RWPE2 (cell line): ENCODE results near the gene FRAS1.

ENCODE experiments used
- ATAC-seq: fragments of 200-7000 bp; cut with Tn5 transposase; 3 replicates; pipeline ENCODE4 v1.9.1; 2021; ENCODE audit warnings: low read depth
- DNase-seq: peaks from one replicate; pipeline ENCODE4 v3.0.0-alpha.2; 2020; ENCODE audit warnings: low spot score
- H3K27ac ChIP-seq: fragments of 450-650 bp; 2 replicates; pipeline ENCODE4 v1.5.1; 2017; ENCODE audit warnings: mild to moderate bottlenecking; ENCODE audit not compliant: poor library complexity, severe bottlenecking
- H3K27me3 ChIP-seq: fragments of 250-450 bp; sonication (Bioruptor Pico); 2 replicates; pipeline ENCODE4 v1.5.1; 2021; ENCODE audit warnings: mild to moderate bottlenecking, moderate library complexity; ENCODE audit not compliant: insufficient read depth, poor library complexity, severe bottlenecking
- H3K36me3 ChIP-seq: fragments of 250-450 bp; sonication (Bioruptor Pico); 2 replicates; pipeline ENCODE4 v1.5.1; 2020; ENCODE audit warnings: low read depth, mild to moderate bottlenecking, moderate library complexity
- H3K4me1 ChIP-seq: fragments of 250-450 bp; sonication (Bioruptor Pico); 2 replicates; pipeline ENCODE4 v1.5.1; 2021; ENCODE audit warnings: mild to moderate bottlenecking, moderate library complexity; ENCODE audit not compliant: insufficient read depth, poor library complexity, severe bottlenecking
- H3K4me3 ChIP-seq: fragments of 250-450 bp; sonication (Bioruptor Pico); 2 replicates; pipeline ENCODE4 v1.5.1; 2021; ENCODE audit warnings: mild to moderate bottlenecking, moderate library complexity; ENCODE audit not compliant: severe bottlenecking
- H3K9me3 ChIP-seq: fragments of 250-450 bp; sonication (Bioruptor Pico); 2 replicates; pipeline ENCODE4 v1.5.1; 2021; ENCODE audit warnings: mild to moderate bottlenecking, moderate library complexity; ENCODE audit not compliant: severe bottlenecking
- CTCF ChIP-seq: fragments of 450-650 bp; IDR thresholded peaks from one replicate; pipeline ENCODE4 v1.5.1; 2017; ENCODE audit warnings: mild to moderate bottlenecking, moderate library complexity; ENCODE audit not compliant: poor library complexity, severe bottlenecking

Gene FRAS1

GRCh38 chr4:78432896-78433295, 375.8 kb downstream of the FRAS1 start:
- no peaks in the 10 kb centered on the region for H3K27me3 ChIP-seq
- H3K4me1 ChIP-seq: no peaks in the 10 kb centered on the region
- ATAC-seq (no peak), DNase-seq (no peak)
- H3K4me3 ChIP-seq: no peak overlapping the region
- H3K27ac ChIP-seq: no peak overlapping the region
- no peak for TF ChIP-seq CTCF
- no peaks in the 10 kb centered on the region for H3K36me3 ChIP-seq
- H3K9me3 ChIP-seq: no peaks in the 10 kb centered on the region

GRCh38 chr4:78437608-78438088, 380.5 kb downstream of the FRAS1 start:
- Histone ChIP-seq H3K4me3 (no peak overlapping the region), H3K36me3 (no peaks in the 10 kb centered on the region), H3K27me3 (no peaks in the 10 kb centered on the region), H3K4me1 (no peaks in the 10 kb centered on the region), H3K27ac (no peak overlapping the region), H3K9me3 (no peaks in the 10 kb centered on the region)
- DNase-seq (no peak), ATAC-seq (no peak)
- no peak for TF ChIP-seq CTCF

- Histone ChIP-seq H3K4me1 (no peaks in the 10 kb centered on the region), H3K9me3 (no peaks in the 10 kb centered on the region), H3K27ac (no peak overlapping the region), H3K27me3 (no peaks in the 10 kb centered on the region), H3K36me3 (no peaks in the 10 kb centered on the region), H3K4me3 (no peak overlapping the region)
- no peak for TF ChIP-seq CTCF
- DNase-seq (no peak), ATAC-seq (peak; percentile 61; the same call in 2 of the 3 replicates)
Measured at GRCh38 chr4:78439328-78439727, 382.2 kb downstream of the FRAS1 start.

- Histone ChIP-seq H3K36me3 (no peaks in the 10 kb centered on the region), H3K4me3 (no peak overlapping the region), H3K27me3 (no peaks in the 10 kb centered on the region)
Measured at GRCh38 chr4:78441756-78442155, 384.6 kb downstream of the FRAS1 start.

GRCh38 chr4:78446619-78447018, 389.5 kb downstream of the FRAS1 start:
- H3K27me3 ChIP-seq: no peaks in the 10 kb centered on the region
- H3K9me3 ChIP-seq: no peaks in the 10 kb centered on the region
- H3K4me3 ChIP-seq: no peak overlapping the region
- no peak for TF ChIP-seq CTCF
- H3K4me1 ChIP-seq: no peaks in the 10 kb centered on the region
- no peak overlapping the region for H3K27ac ChIP-seq
- no peak for ATAC-seq
- DNase-seq: no peak
- H3K36me3 ChIP-seq: no peaks in the 10 kb centered on the region

More at GRCh38 chr4:78441756-78442155, 384.6 kb downstream of the FRAS1 start:
- DNase-seq: no peak
- Histone ChIP-seq H3K4me1 (no peaks in the 10 kb centered on the region), H3K27ac (no peak overlapping the region), H3K9me3 (no peaks in the 10 kb centered on the region)
- TF ChIP-seq CTCF: no peak
- no peak for ATAC-seq
